CD4-positive, alpha-beta T cell treated with Interleukin-10 for 1 hour (primary cell): Measurements from ENCODE around the gene RNF128.
A peak's percentile ranks its signal among the peaks of the same experiment; 100 is the strongest.

Source experiments
- DNase-seq: peaks from one replicate; pipeline ENCODE4 v3.0.0-alpha.2; 2020

RNF128 gene

GRCh38 chrX:106726485-106727437 is at the start of gene RNF128:
Gene RNF128, plus strand, starts transcription at chrX:106726701. Its CDS starts 213 bp downstream, at chrX:106726914.
- DNase-seq: peak; percentile 2

- no peak for DNase-seq
Observed at GRCh38 chrX:106680716-106681115, 45.8 kb upstream of the RNF128 start.

- DNase-seq: no peak
Observed at GRCh38 chrX:106684207-106684606, 42.3 kb upstream of the RNF128 start.

- DNase-seq: no peak
Observed at GRCh38 chrX:106692425-106693065, 34.0 kb upstream of the RNF128 start.

- DNase-seq: no peak
Observed at GRCh38 chrX:106696502-106696901, 30.0 kb upstream of the RNF128 start.

GRCh38 chrX:106698693-106699092 is 27.8 kb upstream of the RNF128 start:
- no peak for DNase-seq

GRCh38 chrX:106702636-106703035 is 23.9 kb upstream of the RNF128 start:
- DNase-seq: no peak

- no peak for DNase-seq
Observed at GRCh38 chrX:106706466-106706865, 20.0 kb upstream of the RNF128 start.

- DNase-seq: no peak
Observed at GRCh38 chrX:106707771-106708454, 18.6 kb upstream of the RNF128 start.

- DNase-seq: no peak
Observed at GRCh38 chrX:106710771-106711170, 15.7 kb upstream of the RNF128 start.

- DNase-seq: no peak
Observed at GRCh38 chrX:106711375-106711774, 15.1 kb upstream of the RNF128 start.

- DNase-seq: no peak
Observed at GRCh38 chrX:106716004-106716403, 10.5 kb upstream of the RNF128 start.

GRCh38 chrX:106716463-106716862 is 10.0 kb upstream of the RNF128 start:
- DNase-seq: no peak

- no peak for DNase-seq
Observed at GRCh38 chrX:106718709-106719108, 7.8 kb upstream of the RNF128 start.

GRCh38 chrX:106725931-106726330 is 570 bp upstream of the RNF128 start:
- no peak for DNase-seq

GRCh38 chrX:106728337-106728736 is 1.8 kb downstream of the RNF128 start:
- DNase-seq: no peak

GRCh38 chrX:106730401-106730800 is 3.9 kb downstream of the RNF128 start:
- no peak for DNase-seq

- DNase-seq: no peak
Observed at GRCh38 chrX:106731590-106731989, 5.1 kb downstream of the RNF128 start.

GRCh38 chrX:106734827-106735226 is 8.3 kb downstream of the RNF128 start:
- DNase-seq: no peak

GRCh38 chrX:106740193-106740780 is 13.8 kb downstream of the RNF128 start:
- DNase-seq: no peak

- no peak for DNase-seq
Observed at GRCh38 chrX:106742193-106742592, 15.7 kb downstream of the RNF128 start.

GRCh38 chrX:106742805-106743204 is 16.3 kb downstream of the RNF128 start:
- no peak for DNase-seq

- no peak for DNase-seq
Observed at GRCh38 chrX:106748377-106748776, 21.9 kb downstream of the RNF128 start.
